Parathyroid adenoma (tissue), 2 donors: Measurements from ENCODE around the gene ZC3HAV1.
"Not testable (repeated sequence)": the region's sequence is repeated elsewhere in the genome, so short reads cannot be mapped to it uniquely, and the experiment has no call there.

Source experiments
- H2AFZ ChIP-seq: fragments of 300-600 bp; sonication (generic); one replicate; pipeline ENCODE4 v1.7.0; 2017; ENCODE audit warnings: antibody characterized with exemption, mild to moderate bottlenecking
- H3K27ac ChIP-seq: fragments of 300-600 bp; sonication (generic); one replicate; pipeline ENCODE4 v1.7.0; 2017
- H3K27me3 ChIP-seq: fragments of 300-600 bp; sonication (generic); one replicate; pipeline ENCODE4 v1.7.0; 2017; ENCODE audit warnings: low read length; ENCODE audit not compliant: control insufficient read depth, insufficient read depth
- H3K36me3 ChIP-seq: fragments of 300-600 bp; sonication (generic); one replicate; pipeline ENCODE4 v1.7.0; 2017; ENCODE audit warnings: low read length; ENCODE audit not compliant: control insufficient read depth, insufficient read depth
- H3K4me1 ChIP-seq: fragments of 300-600 bp; sonication (generic); one replicate; pipeline ENCODE4 v1.7.0; 2017; ENCODE audit warnings: control low read depth
- H3K4me2 ChIP-seq: fragments of 300-600 bp; sonication (generic); one replicate; pipeline ENCODE4 v1.7.0; 2017; ENCODE audit warnings: low read length
- H3K4me3 ChIP-seq: fragments of 300-600 bp; sonication (generic); one replicate; pipeline ENCODE4 v1.7.0; 2017; ENCODE audit warnings: low read depth, low read length
- H3K79me2 ChIP-seq: fragments of 300-600 bp; sonication (generic); one replicate; pipeline ENCODE4 v1.7.0; 2017; ENCODE audit warnings: control low read depth
- H3K9ac ChIP-seq: fragments of 300-600 bp; sonication (generic); one replicate; pipeline ENCODE4 v1.7.0; 2017; ENCODE audit warnings: mild to moderate bottlenecking
- H3K9me3 ChIP-seq: fragments of 300-600 bp; sonication (generic); one replicate; pipeline ENCODE4 v1.7.0; 2017; ENCODE audit warnings: low read length; ENCODE audit not compliant: control insufficient read depth
- TF ChIP-seq, protein P1 (sequence below): fragments of 300-600 bp; sonication (generic); IDR thresholded peaks from one replicate; pipeline ENCODE4 v1.7.0; 2017; ENCODE audit warnings: antibody characterized with exemption, mild to moderate bottlenecking
- donor health status: primary hyperparathyroidism.

Gene ZC3HAV1

DNA sequence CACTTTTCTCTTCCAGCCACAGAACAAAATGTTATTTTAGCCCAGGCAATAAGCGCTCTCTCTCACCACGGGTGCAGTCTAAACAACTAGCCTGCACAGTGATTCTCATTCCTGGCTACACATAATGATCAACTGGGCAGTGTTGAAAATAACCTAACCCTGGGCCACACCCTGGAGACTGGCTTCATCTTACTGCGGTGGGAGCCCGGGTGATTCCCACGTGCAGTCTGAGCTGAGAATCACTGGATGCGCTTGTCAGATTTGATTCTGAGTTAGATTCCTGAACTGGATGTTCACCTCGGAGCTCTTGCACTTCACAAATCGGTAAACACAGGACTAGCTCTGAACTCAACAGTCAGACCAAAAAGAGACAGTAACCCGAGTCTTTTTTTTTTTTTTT lies 14.9 kb downstream of the ZC3HAV1 start:
- no peaks in the 10 kb centered on the region for H3K9me3 ChIP-seq
- H3K27me3 ChIP-seq: no peaks in the 10 kb centered on the region
- no peak overlapping the region for H3K4me3 ChIP-seq
- no peak overlapping the region for H3K9ac ChIP-seq
- no peak overlapping the region for H3K4me2 ChIP-seq
- H3K4me1 ChIP-seq: no peaks in the 10 kb centered on the region
- no peaks in the 10 kb centered on the region for H3K36me3 ChIP-seq
- H3K27ac ChIP-seq: no peak overlapping the region
- H3K79me2 ChIP-seq: peaks cover 18% of the 10 kb centered on the region
- TF ChIP-seq, protein P1, sequence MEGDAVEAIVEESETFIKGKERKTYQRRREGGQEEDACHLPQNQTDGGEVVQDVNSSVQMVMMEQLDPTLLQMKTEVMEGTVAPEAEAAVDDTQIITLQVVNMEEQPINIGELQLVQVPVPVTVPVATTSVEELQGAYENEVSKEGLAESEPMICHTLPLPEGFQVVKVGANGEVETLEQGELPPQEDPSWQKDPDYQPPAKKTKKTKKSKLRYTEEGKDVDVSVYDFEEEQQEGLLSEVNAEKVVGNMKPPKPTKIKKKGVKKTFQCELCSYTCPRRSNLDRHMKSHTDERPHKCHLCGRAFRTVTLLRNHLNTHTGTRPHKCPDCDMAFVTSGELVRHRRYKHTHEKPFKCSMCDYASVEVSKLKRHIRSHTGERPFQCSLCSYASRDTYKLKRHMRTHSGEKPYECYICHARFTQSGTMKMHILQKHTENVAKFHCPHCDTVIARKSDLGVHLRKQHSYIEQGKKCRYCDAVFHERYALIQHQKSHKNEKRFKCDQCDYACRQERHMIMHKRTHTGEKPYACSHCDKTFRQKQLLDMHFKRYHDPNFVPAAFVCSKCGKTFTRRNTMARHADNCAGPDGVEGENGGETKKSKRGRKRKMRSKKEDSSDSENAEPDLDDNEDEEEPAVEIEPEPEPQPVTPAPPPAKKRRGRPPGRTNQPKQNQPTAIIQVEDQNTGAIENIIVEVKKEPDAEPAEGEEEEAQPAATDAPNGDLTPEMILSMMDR: no peak
- H2AFZ ChIP-seq: no peak overlapping the region

DNA sequence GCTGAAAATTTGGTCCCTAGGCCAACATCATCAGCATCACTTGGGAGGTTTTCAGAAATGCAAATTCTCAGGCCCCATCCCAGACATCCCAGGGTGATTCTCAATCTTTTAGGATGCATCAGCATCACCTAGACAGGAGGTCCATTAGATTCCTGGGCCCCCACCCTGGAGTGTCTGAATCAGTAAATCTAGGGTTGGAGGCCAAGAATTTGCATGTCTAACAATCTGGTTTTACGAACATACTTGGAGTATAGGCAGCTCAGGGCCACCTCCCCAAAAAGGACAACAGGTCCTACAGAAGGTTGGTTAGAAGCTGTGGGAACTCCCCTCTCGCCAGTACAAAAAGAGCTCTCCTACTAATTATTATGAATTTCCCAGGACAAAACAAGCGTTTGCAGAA lies 15.5 kb downstream of the ZC3HAV1 start:
- H3K27me3 ChIP-seq: no peaks in the 10 kb centered on the region
- no peak overlapping the region for H2AFZ ChIP-seq
- H3K4me3 ChIP-seq: no peak overlapping the region
- H3K36me3 ChIP-seq: no peaks in the 10 kb centered on the region
- H3K79me2 ChIP-seq: peaks cover 18% of the 10 kb centered on the region
- no peaks in the 10 kb centered on the region for H3K9me3 ChIP-seq
- H3K4me1 ChIP-seq: no peaks in the 10 kb centered on the region
- no peak overlapping the region for H3K27ac ChIP-seq
- no peak overlapping the region for H3K4me2 ChIP-seq
- TF ChIP-seq, protein P1: no peak
- no peak overlapping the region for H3K9ac ChIP-seq

DNA sequence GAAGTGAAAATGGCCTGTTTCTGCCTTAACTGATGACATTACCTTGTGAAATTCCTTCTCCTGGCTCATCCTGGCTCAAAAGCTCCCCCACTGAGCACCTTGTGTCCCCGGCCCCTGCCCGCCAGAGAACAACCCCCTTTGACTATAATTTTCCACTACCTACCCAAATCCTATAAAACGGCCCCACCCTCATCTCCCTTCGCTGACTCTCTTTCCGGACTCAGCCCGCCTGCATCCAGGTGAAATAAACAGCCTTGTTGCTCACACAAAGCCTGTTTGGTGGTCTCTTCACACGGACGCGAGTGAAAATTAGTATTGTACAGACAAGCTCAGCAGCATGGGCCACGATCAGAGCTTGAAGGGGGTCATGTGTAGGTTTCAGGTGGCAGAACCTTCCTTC lies 16.0 kb downstream of the ZC3HAV1 start:
- H3K9ac ChIP-seq, H2AFZ ChIP-seq, H3K36me3 ChIP-seq, H3K4me3 ChIP-seq, H3K4me2 ChIP-seq, H3K9me3 ChIP-seq, H3K27ac ChIP-seq, H3K27me3 ChIP-seq, H3K4me1 ChIP-seq: not testable (repeated sequence)
- peaks cover 18% of the 10 kb centered on the region for H3K79me2 ChIP-seq

DNA sequence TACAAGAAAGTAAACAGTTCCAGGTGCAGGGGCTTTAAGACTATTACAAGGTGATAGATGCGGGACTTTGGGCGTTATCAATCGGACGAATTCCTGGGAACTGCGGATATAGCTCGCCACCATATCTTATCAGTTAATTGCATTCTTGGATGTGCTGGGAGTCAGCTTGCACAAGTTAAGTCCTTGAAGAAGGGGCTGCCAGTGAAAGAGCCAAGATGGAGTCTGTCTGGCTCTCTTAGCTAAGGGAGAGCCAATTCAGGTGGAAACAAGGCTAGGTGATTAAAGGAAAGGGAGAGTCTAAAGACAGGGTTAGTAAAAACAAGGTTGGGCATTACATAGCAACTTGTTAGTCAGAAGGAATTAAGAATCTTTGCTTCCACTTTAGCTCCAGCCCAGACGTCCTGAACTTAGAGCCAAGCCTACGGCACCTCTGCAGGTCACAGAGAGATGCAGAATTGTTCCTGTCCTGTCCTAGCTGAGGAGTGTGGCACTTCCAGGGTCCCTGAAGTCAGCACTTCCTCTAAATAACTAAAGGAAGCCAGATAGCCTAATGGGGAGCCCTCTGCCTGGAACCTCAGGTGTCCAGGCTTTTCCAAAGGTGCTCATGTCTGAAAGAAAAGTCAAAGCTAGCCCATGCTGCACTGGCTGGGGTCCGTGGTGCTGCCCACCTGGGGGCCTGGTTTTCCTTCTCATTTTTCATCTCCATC lies 17.3 kb downstream of the ZC3HAV1 start:
- no peak overlapping the region for H3K27ac ChIP-seq
- no peak overlapping the region for H3K4me3 ChIP-seq
- H3K36me3 ChIP-seq: no peaks in the 10 kb centered on the region
- H2AFZ ChIP-seq: no peak overlapping the region
- no peaks in the 10 kb centered on the region for H3K9me3 ChIP-seq
- TF ChIP-seq, protein P1: no peak
- H3K4me1 ChIP-seq: no peaks in the 10 kb centered on the region
- no peak overlapping the region for H3K4me2 ChIP-seq
- no peak overlapping the region for H3K9ac ChIP-seq
- peaks cover 14% of the 10 kb centered on the region for H3K79me2 ChIP-seq
- no peaks in the 10 kb centered on the region for H3K27me3 ChIP-seq

DNA sequence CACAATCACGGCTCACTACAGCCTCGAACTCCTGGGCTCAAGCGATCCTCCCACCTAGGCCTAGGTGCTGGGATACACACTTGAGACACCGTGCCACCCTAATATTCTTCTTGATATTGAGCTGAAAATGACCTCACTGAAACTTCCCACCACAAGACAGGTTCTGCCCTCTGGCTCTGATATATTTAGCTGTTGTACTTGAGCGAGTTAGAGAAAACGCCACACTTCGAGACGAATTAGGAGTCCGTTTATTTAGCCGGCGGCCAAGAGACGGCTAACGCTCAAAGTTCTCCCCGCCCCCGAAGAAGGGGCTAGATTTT lies 17.9 kb downstream of the ZC3HAV1 start:
- no peaks in the 10 kb centered on the region for H3K27me3 ChIP-seq
- no peaks in the 10 kb centered on the region for H3K4me1 ChIP-seq
- no peaks in the 10 kb centered on the region for H3K9me3 ChIP-seq
- H3K36me3 ChIP-seq: no peaks in the 10 kb centered on the region
- no peak overlapping the region for H2AFZ ChIP-seq
- H3K4me2 ChIP-seq: no peak overlapping the region
- H3K9ac ChIP-seq: no peak overlapping the region
- H3K79me2 ChIP-seq: peaks cover 11% of the 10 kb centered on the region
- no peak overlapping the region for H3K27ac ChIP-seq
- TF ChIP-seq, protein P1: no peak
- no peak overlapping the region for H3K4me3 ChIP-seq
